GM11168 (cell line): Measurements from ENCODE around the gene PEX14.
"Not testable (repeated sequence)": the region's sequence is repeated elsewhere in the genome, so short reads cannot be mapped to it uniquely, and the experiment has no call there.

Experiments
- in situ Hi-C: fragments of 300-500 bp; cut with MboI; formaldehyde crosslinking; loops from one replicate; pipeline ENCODE4 v1.12.0; 2022; ENCODE audit warnings: low sequenced_read_pairs; ENCODE audit not compliant: unreplicated experiment

PEX14 gene

GRCh38 chr1:10474613-10475507 lies at the start of gene PEX14:
PEX14 (plus strand) TSS chr1:10474950; CDS start chr1:10474967, 17 bp downstream.
- in situ Hi-C loops = no loop called here

GRCh38 chr1:10425826-10426534 lies 48.8 kb upstream of the PEX14 start:
- in situ Hi-C loops = not testable (repeated sequence)

- in situ Hi-C loops = not testable (repeated sequence)
These were observed 48.3 kb upstream of the PEX14 start for GRCh38 chr1:10426535-10426848.

GRCh38 chr1:10428984-10429383 lies 45.8 kb upstream of the PEX14 start:
- in situ Hi-C loops = no loop called here

- in situ Hi-C loops = loop anchor here (5.0 kb wide), 1 partner anchor 62 kb away; no protein-coding TSS in a partner anchor
These were observed 44.9 kb upstream of the PEX14 start for GRCh38 chr1:10429868-10430215.

- in situ Hi-C loops = loop anchor here (5.0 kb wide), 1 partner anchor 62 kb away; no protein-coding TSS in a partner anchor
These were observed 44.3 kb upstream of the PEX14 start, which contains the start of gene CENPS for GRCh38 chr1:10430216-10431069. CENPS (plus strand) TSS chr1:10430433; CDS start chr1:10430518, 85 bp downstream.

GRCh38 chr1:10431070-10431730 lies 43.5 kb upstream of the PEX14 start:
- in situ Hi-C loops = loop anchor here (5.0 kb wide), 1 partner anchor 61 kb away; no protein-coding TSS in a partner anchor

GRCh38 chr1:10432910-10433700 lies 41.6 kb upstream of the PEX14 start:
- in situ Hi-C loops = loop anchor here (5.0 kb wide), 1 partner anchor 59 kb away; no protein-coding TSS in a partner anchor

- in situ Hi-C loops = loop anchor here (5.0 kb wide), 1 partner anchor 59 kb away; no protein-coding TSS in a partner anchor
These were observed 41.0 kb upstream of the PEX14 start for GRCh38 chr1:10433790-10434189.

GRCh38 chr1:10434590-10434989 lies 40.2 kb upstream of the PEX14 start:
- in situ Hi-C loops = loop anchor here (5.0 kb wide), 1 partner anchor 58 kb away; no protein-coding TSS in a partner anchor

GRCh38 chr1:10437052-10437451 lies 37.7 kb upstream of the PEX14 start:
- in situ Hi-C loops = no loop called here

- in situ Hi-C loops = no loop called here
These were observed 36.0 kb upstream of the PEX14 start for GRCh38 chr1:10438677-10439163.

GRCh38 chr1:10440305-10440704 lies 34.4 kb upstream of the PEX14 start:
- in situ Hi-C loops = no loop called here

GRCh38 chr1:10440794-10441193 lies 34.0 kb upstream of the PEX14 start:
- in situ Hi-C loops = no loop called here

GRCh38 chr1:10444248-10444647 lies 30.5 kb upstream of the PEX14 start:
- in situ Hi-C loops = no loop called here

GRCh38 chr1:10444795-10445397 lies 29.9 kb upstream of the PEX14 start:
- in situ Hi-C loops = no loop called here

GRCh38 chr1:10446790-10447422 lies 27.8 kb upstream of the PEX14 start:
- in situ Hi-C loops = no loop called here

- in situ Hi-C loops = no loop called here
These were observed 25.0 kb upstream of the PEX14 start, which contains the start of gene CORT for GRCh38 chr1:10449751-10450150. CORT (plus strand) TSS chr1:10450031; CDS start chr1:10450224, 193 bp downstream.
